K562 (cell line): Measurements from ENCODE around the gene CCDC34. TPM values are rescaled to one million over a fixed set of nuclear protein-coding genes. Genes with fewer than 3 reads are reported as not detected.
A peak's percentile ranks its signal among the peaks of the same experiment; 100 is the strongest.

Experiments used
- CBX1 ChIP-seq: sonication (generic); IDR thresholded peaks from 2 replicates; pipeline ENCODE4 v1.6.1; 2016; ENCODE audit warnings: antibody characterized with exemption, low read depth, mild to moderate bottlenecking
- FOXA3 ChIP-seq, 2 experiments: fragments of 450-650 bp in 1 of 2; sonication (generic) in 1 of 2; formaldehyde crosslinking; IDR thresholded peaks in 1 of 2; conservative IDR thresholded peaks in 1 of 2; 2 replicates each; pipeline versions ENCODE4 v1.4.0 to v1.8.0; 2020 to 2022; ENCODE audit warnings: mild to moderate bottlenecking in 2 of 2, missing genetic modification reagents in 1 of 2
- GATAD2B ChIP-seq: fragments of 450-650 bp; IDR thresholded peaks from 2 replicates; pipeline ENCODE4 v1.6.1; 2017; ENCODE audit warnings: mild to moderate bottlenecking, borderline replicate concordance
- KHSRP ChIP-seq: fragments of 450-650 bp; IDR thresholded peaks from 2 replicates; pipeline ENCODE4 v1.6.1; 2017
- MBD1 ChIP-seq: fragments of 250-450 bp; sonication (Bioruptor Pico); IDR thresholded peaks from 2 replicates; pipeline ENCODE4 v1.8.0; 2022; ENCODE audit warnings: inconsistent platforms
- PHF21A ChIP-seq: fragments of 450-650 bp; IDR thresholded peaks from 2 replicates; pipeline ENCODE4 v1.6.1; 2017; ENCODE audit warnings: low read depth, borderline replicate concordance
- SAP30 ChIP-seq: fragments of 200-600 bp; sonication (generic); IDR thresholded peaks from 2 replicates; pipeline ENCODE4 v1.6.1; 2012; ENCODE audit warnings: borderline replicate concordance, low read depth, mild to moderate bottlenecking, moderate library complexity, low read length, control low read depth, inconsistent platforms; ENCODE audit not compliant: insufficient read depth, poor library complexity, severe bottlenecking
- TCF7 ChIP-seq: sonication (generic); IDR thresholded peaks from 2 replicates; pipeline ENCODE4 v1.6.1; 2016; ENCODE audit warnings: antibody characterized with exemption, borderline replicate concordance
- TCFL5 ChIP-seq: fragments of 250-450 bp; sonication (Bioruptor Pico); conservative IDR thresholded peaks from 2 replicates; pipeline ENCODE4 v1.6.1; 2021; ENCODE audit warnings: mild to moderate bottlenecking, moderate library complexity, matching md5 sums
- ZBTB2 ChIP-seq: fragments of 450-650 bp; IDR thresholded peaks from 2 replicates; pipeline ENCODE4 v1.6.1; 2016; ENCODE audit warnings: antibody characterized with exemption
- ZNF263 ChIP-seq: sonication (generic); formaldehyde crosslinking; IDR thresholded peaks from 2 replicates; pipeline ENCODE4 v1.8.0; 2022; ENCODE audit warnings: mild to moderate bottlenecking, missing genetic modification reagents, borderline replicate concordance
- ZNF518B ChIP-seq: fragments of 250-450 bp; sonication (Bioruptor Pico); IDR thresholded peaks from 2 replicates; pipeline ENCODE4 v1.5.0; 2021; ENCODE audit warnings: mild to moderate bottlenecking, moderate library complexity
- polyA plus RNA-seq, 8 experiments: library from polyadenylated mRNA; depleted of rRNA in 4 of 8; stranded (reverse) in 5 of 8; unstranded in 3 of 8; fragments of >200 nt; fragmentation: Nextera tagmentation in 2 of 8; fragmentation: Illumina TruSeq in 1 of 8; extraction: Ambion mirVana in 2 of 8; extraction: Trizol in 1 of 8; gene quantifications; 2 replicates each; pipeline versions ENCODE4 v1.2.1 to v1.2.3, GENCODE V29; 2011 to 2014; ENCODE audit warnings: inconsistent platforms in 1 of 8, missing spikeins in 1 of 8
- total RNA-seq, 7 experiments: library from RNA; depleted of rRNA in 6 of 7; stranded (reverse); fragments of >200 nt in 6 of 7; fragmentation: Illumina TruSeq in 2 of 7; extraction: Trizol in 2 of 7; gene quantifications; 2 replicates each; pipeline versions ENCODE4 v1.2.1 to v1.2.3, GENCODE V29; 2011 to 2021; ENCODE audit warnings: low replicate concordance in 1 of 7
- TF ChIP-seq, protein P1 (sequence below): sonication (generic); formaldehyde crosslinking; IDR thresholded peaks from 2 replicates; pipeline ENCODE4 v1.8.0; 2023; ENCODE audit warnings: missing genetic modification reagents, mild to moderate bottlenecking, borderline replicate concordance
- TF ChIP-seq, protein P2 (sequence below): fragments of 450-650 bp; formaldehyde crosslinking; IDR thresholded peaks from 2 replicates; pipeline ENCODE4 v1.4.0; 2022; ENCODE audit warnings: missing genetic modification characterization

Gene CCDC34
- total and polyA plus RNA-seq, 9 of the 15 experiments (the other 6 are each of a cell fraction or from before 2014, with no cell fraction given) = 6.2 to 42.0 (median 15.7) TPM

GRCh38 chr11:27372164-27372563 is 9.1 kb upstream of the CCDC34 start (continued):
- no peak for TF ChIP-seq ZNF518B (CRISPR knock-in tag)
- no peak for TF ChIP-seq MBD1 (CRISPR knock-in tag)
- no peak for TF ChIP-seq ZNF263 (CRISPR knock-in tag)
- TF ChIP-seq TCFL5 (CRISPR knock-in tag) = no peak
- TF ChIP-seq SAP30 = no peak
- TF ChIP-seq PHF21A = no peak
- peak; percentile 73; the same call in 1 of the 2 replicates for TF ChIP-seq GATAD2B
- TF ChIP-seq, protein P1, sequence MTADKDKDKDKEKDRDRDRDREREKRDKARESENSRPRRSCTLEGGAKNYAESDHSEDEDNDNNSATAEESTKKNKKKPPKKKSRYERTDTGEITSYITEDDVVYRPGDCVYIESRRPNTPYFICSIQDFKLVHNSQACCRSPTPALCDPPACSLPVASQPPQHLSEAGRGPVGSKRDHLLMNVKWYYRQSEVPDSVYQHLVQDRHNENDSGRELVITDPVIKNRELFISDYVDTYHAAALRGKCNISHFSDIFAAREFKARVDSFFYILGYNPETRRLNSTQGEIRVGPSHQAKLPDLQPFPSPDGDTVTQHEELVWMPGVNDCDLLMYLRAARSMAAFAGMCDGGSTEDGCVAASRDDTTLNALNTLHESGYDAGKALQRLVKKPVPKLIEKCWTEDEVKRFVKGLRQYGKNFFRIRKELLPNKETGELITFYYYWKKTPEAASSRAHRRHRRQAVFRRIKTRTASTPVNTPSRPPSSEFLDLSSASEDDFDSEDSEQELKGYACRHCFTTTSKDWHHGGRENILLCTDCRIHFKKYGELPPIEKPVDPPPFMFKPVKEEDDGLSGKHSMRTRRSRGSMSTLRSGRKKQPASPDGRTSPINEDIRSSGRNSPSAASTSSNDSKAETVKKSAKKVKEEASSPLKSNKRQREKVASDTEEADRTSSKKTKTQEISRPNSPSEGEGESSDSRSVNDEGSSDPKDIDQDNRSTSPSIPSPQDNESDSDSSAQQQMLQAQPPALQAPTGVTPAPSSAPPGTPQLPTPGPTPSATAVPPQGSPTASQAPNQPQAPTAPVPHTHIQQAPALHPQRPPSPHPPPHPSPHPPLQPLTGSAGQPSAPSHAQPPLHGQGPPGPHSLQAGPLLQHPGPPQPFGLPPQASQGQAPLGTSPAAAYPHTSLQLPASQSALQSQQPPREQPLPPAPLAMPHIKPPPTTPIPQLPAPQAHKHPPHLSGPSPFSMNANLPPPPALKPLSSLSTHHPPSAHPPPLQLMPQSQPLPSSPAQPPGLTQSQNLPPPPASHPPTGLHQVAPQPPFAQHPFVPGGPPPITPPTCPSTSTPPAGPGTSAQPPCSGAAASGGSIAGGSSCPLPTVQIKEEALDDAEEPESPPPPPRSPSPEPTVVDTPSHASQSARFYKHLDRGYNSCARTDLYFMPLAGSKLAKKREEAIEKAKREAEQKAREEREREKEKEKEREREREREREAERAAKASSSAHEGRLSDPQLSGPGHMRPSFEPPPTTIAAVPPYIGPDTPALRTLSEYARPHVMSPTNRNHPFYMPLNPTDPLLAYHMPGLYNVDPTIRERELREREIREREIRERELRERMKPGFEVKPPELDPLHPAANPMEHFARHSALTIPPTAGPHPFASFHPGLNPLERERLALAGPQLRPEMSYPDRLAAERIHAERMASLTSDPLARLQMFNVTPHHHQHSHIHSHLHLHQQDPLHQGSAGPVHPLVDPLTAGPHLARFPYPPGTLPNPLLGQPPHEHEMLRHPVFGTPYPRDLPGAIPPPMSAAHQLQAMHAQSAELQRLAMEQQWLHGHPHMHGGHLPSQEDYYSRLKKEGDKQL (CRISPR knock-in tag) = no peak
- no peak for TF ChIP-seq ZBTB2
- no peak for TF ChIP-seq CBX1
- 0 out of 2 replicates have a peak, but pooled peaks have one; percentile 46 for TF ChIP-seq KHSRP
- peak in 1 of 2 experiments; percentile 57; a peak in 2 of 4 replicates for TF ChIP-seq FOXA3 (CRISPR knock-in tag; conservative IDR thresholded peaks at IDR 0.05 in 1 of 2, IDR thresholded peaks at IDR 0.05 in 1 of 2)
- TF ChIP-seq, protein P2, sequence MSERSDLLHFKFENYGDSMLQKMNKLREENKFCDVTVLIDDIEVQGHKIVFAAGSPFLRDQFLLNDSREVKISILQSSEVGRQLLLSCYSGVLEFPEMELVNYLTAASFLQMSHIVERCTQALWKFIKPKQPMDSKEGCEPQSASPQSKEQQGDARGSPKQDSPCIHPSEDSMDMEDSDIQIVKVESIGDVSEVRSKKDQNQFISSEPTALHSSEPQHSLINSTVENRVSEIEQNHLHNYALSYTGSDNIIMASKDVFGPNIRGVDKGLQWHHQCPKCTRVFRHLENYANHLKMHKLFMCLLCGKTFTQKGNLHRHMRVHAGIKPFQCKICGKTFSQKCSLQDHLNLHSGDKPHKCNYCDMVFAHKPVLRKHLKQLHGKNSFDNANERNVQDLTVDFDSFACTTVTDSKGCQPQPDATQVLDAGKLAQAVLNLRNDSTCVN (CRISPR knock-in tag) = no peak
- no peak for TF ChIP-seq TCF7
